Measurements from ENCODE around the gene VPS37B.

The VPS37B gene

GRCh38 chr12:122837306-122838265 lies 58.3 kb downstream of the VPS37B start:
- DNase-seq, result no peak

GRCh38 chr12:122836027-122836921 lies 59.6 kb downstream of the VPS37B start:
- DNase-seq, result peak; percentile 39

- DNase-seq, result no peak
Observed at GRCh38 chr12:122835750-122836026, 60.2 kb downstream of the VPS37B start.

- no peak for DNase-seq
Observed at GRCh38 chr12:122834921-122835749, 60.8 kb downstream of the VPS37B start, which contains the start of gene HIP1R. TSS of gene HIP1R (plus strand) at chr12:122835457. CDS start at chr12:122835551, 94 bp downstream.

- DNase-seq, result no peak
Observed at GRCh38 chr12:122834104-122834920, 61.6 kb downstream of the VPS37B start.

GRCh38 chr12:122830517-122831214 lies 65.3 kb downstream of the VPS37B start:
- DNase-seq, result peak; percentile 55

- DNase-seq, result no peak
Observed at GRCh38 chr12:122827258-122827657, 68.7 kb downstream of the VPS37B start.

GRCh38 chr12:122825773-122826724 lies 69.9 kb downstream of the VPS37B start:
- no peak for DNase-seq

GRCh38 chr12:122823429-122823828 lies 72.5 kb downstream of the VPS37B start:
- no peak for DNase-seq

GRCh38 chr12:122820838-122821271 lies 75.1 kb downstream of the VPS37B start:
- DNase-seq, result no peak

- DNase-seq, result no peak
Observed at GRCh38 chr12:122820138-122820537, 75.8 kb downstream of the VPS37B start.

GRCh38 chr12:122819209-122819785 lies 76.6 kb downstream of the VPS37B start:
- no peak for DNase-seq
